WTC11 (cell line): ENCODE results near the gene PRUNE2.

Source experiments
- CTCF ChIP-seq: fragments of 200-600 bp; IDR thresholded peaks from 2 replicates; pipeline ENCODE4 v1.8.0; 2022; ENCODE audit warnings: antibody characterized with exemption
- ZBTB43 ChIP-seq: sonication (generic); formaldehyde crosslinking; IDR thresholded peaks from 2 replicates; pipeline ENCODE4 v1.8.1; 2023; ENCODE audit warnings: mild to moderate bottlenecking, missing genetic modification reagents

- no peak for TF ChIP-seq ZBTB43 (CRISPR knock-in tag)
- no peak for TF ChIP-seq CTCF
Measured at GRCh38 chr9:76620996-76621395, 284.9 kb downstream of the PRUNE2 start.
